C4-2B (cell line): ENCODE measurements around the gene RFX2.

Experiments
- ZFX ChIP-seq: fragments of 450-650 bp; IDR thresholded peaks from 2 replicates; pipeline ENCODE4 v1.6.1; 2017
- TF ChIP-seq, protein P1 (sequence below): fragments of 450-650 bp; conservative IDR thresholded peaks from 2 replicates; pipeline ENCODE4 v1.5.1; 2017; ENCODE audit warnings: mild to moderate bottlenecking

DNA sequence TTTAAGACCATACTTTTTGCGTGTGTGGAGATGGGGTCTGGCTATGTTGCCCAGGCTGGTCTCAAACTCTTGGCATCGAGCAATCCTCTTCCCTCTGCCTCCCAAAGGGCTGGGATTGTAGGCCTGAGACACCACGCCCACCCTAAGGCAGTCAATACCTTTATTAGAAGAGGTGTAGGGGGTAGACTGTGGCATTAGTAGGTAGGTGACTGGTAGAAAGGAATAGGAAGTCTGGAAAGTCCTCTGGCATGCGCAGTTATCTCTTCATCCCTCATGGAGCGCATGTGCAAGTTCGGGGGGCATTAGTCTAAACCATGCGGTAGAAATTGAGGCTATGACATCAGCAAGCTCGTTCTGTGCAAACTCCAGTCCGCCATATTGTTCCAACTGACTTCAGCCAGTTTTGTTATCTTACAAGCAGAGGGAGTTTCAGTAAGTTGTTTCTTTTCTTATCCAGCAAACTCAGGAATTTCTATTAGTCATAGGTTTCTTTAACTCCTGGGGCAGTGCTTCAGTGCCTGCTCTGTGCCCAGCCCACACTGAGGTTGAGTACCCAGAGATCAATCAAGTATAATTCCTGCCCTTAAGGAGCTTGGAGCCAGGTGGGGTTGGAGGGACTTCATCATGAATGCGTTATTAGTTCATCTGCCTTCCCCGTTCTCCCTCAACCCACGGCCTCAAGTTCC is 125.1 kb downstream of the RFX2 start:
- TF ChIP-seq, protein P1, sequence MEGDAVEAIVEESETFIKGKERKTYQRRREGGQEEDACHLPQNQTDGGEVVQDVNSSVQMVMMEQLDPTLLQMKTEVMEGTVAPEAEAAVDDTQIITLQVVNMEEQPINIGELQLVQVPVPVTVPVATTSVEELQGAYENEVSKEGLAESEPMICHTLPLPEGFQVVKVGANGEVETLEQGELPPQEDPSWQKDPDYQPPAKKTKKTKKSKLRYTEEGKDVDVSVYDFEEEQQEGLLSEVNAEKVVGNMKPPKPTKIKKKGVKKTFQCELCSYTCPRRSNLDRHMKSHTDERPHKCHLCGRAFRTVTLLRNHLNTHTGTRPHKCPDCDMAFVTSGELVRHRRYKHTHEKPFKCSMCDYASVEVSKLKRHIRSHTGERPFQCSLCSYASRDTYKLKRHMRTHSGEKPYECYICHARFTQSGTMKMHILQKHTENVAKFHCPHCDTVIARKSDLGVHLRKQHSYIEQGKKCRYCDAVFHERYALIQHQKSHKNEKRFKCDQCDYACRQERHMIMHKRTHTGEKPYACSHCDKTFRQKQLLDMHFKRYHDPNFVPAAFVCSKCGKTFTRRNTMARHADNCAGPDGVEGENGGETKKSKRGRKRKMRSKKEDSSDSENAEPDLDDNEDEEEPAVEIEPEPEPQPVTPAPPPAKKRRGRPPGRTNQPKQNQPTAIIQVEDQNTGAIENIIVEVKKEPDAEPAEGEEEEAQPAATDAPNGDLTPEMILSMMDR: no peak
- no peak for TF ChIP-seq ZFX
